Measurements from ENCODE around the gene PPP1R18.
A peak's percentile ranks its signal among the peaks of the same experiment; 100 is the strongest.

The PPP1R18 gene

GRCh38 chr6:30703011-30703410, 16.6 kb upstream of the PPP1R18 start:
- no peak for DNase-seq (ENCODE audit: extremely low spot score)
- CTCF ChIA-PET = no interaction called here
- no peak for TF ChIP-seq SP1 (IDR thresholded peaks at IDR 0.05)
- TF ChIP-seq PKNOX1 (IDR thresholded peaks at IDR 0.05) = no peak
- TF ChIP-seq ARNT (IDR thresholded peaks at IDR 0.05) = no peak
- TF ChIP-seq TARDBP (IDR thresholded peaks at IDR 0.05) = no peak
- no peak for TF ChIP-seq HDGF (IDR thresholded peaks at IDR 0.05; ENCODE audit: borderline replicate concordance)
- TF ChIP-seq NFRKB (IDR thresholded peaks at IDR 0.05) = no peak
- TF ChIP-seq FOXK2 (IDR thresholded peaks at IDR 0.05) = no peak
- no peak for TF ChIP-seq BHLHE40 (IDR thresholded peaks at IDR 0.05; ENCODE audit: borderline replicate concordance)
- POLR2A ChIA-PET = interaction anchor here (2.6 to 4.3 kb wide), 3 partner anchors 12 to 18 kb away, joined by 9 to 42 read pairs (median 9); partner anchors contain the start of genes MDC1, NRM and TUBB

GRCh38 chr6:30700340-30700739, 13.9 kb upstream of the PPP1R18 start:
- ChIA-PET POLR2A (interaction anchor here (1.0 to 3.9 kb wide), 3 partner anchors 12 to 21 kb away, joined by 3 to 25 read pairs (median 4); partner anchors contain the start of gene MDC1), CTCF (interaction anchor here (1.0 kb wide), 1 partner anchor 21 kb away, joined by 3 read pairs; no protein-coding TSS in a partner anchor)
- no peak for DNase-seq (ENCODE audit: extremely low spot score)
- no peak for TF ChIP-seq LEF1 (IDR thresholded peaks at IDR 0.05; ENCODE audit: borderline replicate concordance)
- TF ChIP-seq SP1 (IDR thresholded peaks at IDR 0.05) = no peak
- no peak for TF ChIP-seq L3MBTL2 (conservative IDR thresholded peaks at IDR 0.05)
- no peak for TF ChIP-seq ZNF384 (IDR thresholded peaks at IDR 0.05)
- no peak for TF ChIP-seq NFRKB (IDR thresholded peaks at IDR 0.05)
- TF ChIP-seq FOXA1 (IDR thresholded peaks at IDR 0.05) = no peak
- TF ChIP-seq ELF4 (IDR thresholded peaks at IDR 0.05) = no peak
- TF ChIP-seq SUZ12 (IDR thresholded peaks at IDR 0.05) = no peak
- no peak for TF ChIP-seq FOXM1 (IDR thresholded peaks at IDR 0.05; ENCODE audit: borderline replicate concordance)
- TF ChIP-seq HDGF (IDR thresholded peaks at IDR 0.05; ENCODE audit: borderline replicate concordance) = no peak
- no peak for TF ChIP-seq TARDBP (IDR thresholded peaks at IDR 0.05)

- TF ChIP-seq SP1 (IDR thresholded peaks at IDR 0.05) = no peak
- no peak for TF ChIP-seq FOXK2 (IDR thresholded peaks at IDR 0.05)
- TF ChIP-seq TARDBP (IDR thresholded peaks at IDR 0.05) = no peak
- no peak for TF ChIP-seq L3MBTL2 (conservative IDR thresholded peaks at IDR 0.05)
- no peak for TF ChIP-seq LEF1 (IDR thresholded peaks at IDR 0.05; ENCODE audit: borderline replicate concordance)
- POLR2A ChIA-PET = interaction anchor here (0.9 to 3.9 kb wide), 2 partner anchors 10 to 21 kb away, joined by 3 to 25 read pairs; partner anchors contain the start of gene MDC1
- DNase-seq (ENCODE audit: extremely low spot score) = no peak
- CTCF ChIA-PET = no interaction called here
Observed at GRCh38 chr6:30696432-30696831, 10.0 kb upstream of the PPP1R18 start.

- no peak for DNase-seq (ENCODE audit: extremely low spot score)
- TF ChIP-seq HDGF (IDR thresholded peaks at IDR 0.05; ENCODE audit: borderline replicate concordance) (no peak), BHLHE40 (IDR thresholded peaks at IDR 0.05; ENCODE audit: borderline replicate concordance) (no peak), FOXM1 (IDR thresholded peaks at IDR 0.05; ENCODE audit: borderline replicate concordance) (no peak), FOXA1 (IDR thresholded peaks at IDR 0.05) (no peak), FOXK2 (IDR thresholded peaks at IDR 0.05) (no peak), L3MBTL2 (conservative IDR thresholded peaks at IDR 0.05) (no peak), LEF1 (IDR thresholded peaks at IDR 0.05; ENCODE audit: borderline replicate concordance) (no peak), TARDBP (IDR thresholded peaks at IDR 0.05) (no peak), CTBP1 (IDR thresholded peaks at IDR 0.05; ENCODE audit: borderline replicate concordance) (no peak), SUZ12 (IDR thresholded peaks at IDR 0.05) (no peak), SP1 (IDR thresholded peaks at IDR 0.05) (no peak), ZNF384 (IDR thresholded peaks at IDR 0.05) (no peak), ARNT (IDR thresholded peaks at IDR 0.05) (no peak), ELF4 (IDR thresholded peaks at IDR 0.05) (no peak), NFRKB (IDR thresholded peaks at IDR 0.05) (no peak)
- CTCF ChIA-PET = interaction anchor here (1.4 to 2.1 kb wide), 3 partner anchors 12 to 40 kb away, joined by 4 to 7 read pairs (median 5); no protein-coding TSS in a partner anchor
- POLR2A ChIA-PET = interaction anchor here (0.7 to 6.3 kb wide), 13 partner anchors 10 to 76 kb away, joined by 3 to 101 read pairs (median 5); partner anchors contain the start of genes DHX16 and MDC1
Observed at GRCh38 chr6:30691208-30691847, 4.9 kb upstream of the PPP1R18 start.

GRCh38 chr6:30690403-30691207, 4.2 kb upstream of the PPP1R18 start, which contains the start of gene NRM:
TSS of gene NRM (minus strand) at chr6:30690984. CDS start at chr6:30690974, 10 bp downstream.
- TF ChIP-seq L3MBTL2 (conservative IDR thresholded peaks at IDR 0.05) (peak; percentile 75), SP1 (IDR thresholded peaks at IDR 0.05) (no peak), ARNT (IDR thresholded peaks at IDR 0.05) (no peak), PKNOX1 (IDR thresholded peaks at IDR 0.05) (peak; percentile 58), ELF4 (IDR thresholded peaks at IDR 0.05) (no peak), LEF1 (IDR thresholded peaks at IDR 0.05; ENCODE audit: borderline replicate concordance) (no peak), FOXM1 (IDR thresholded peaks at IDR 0.05; ENCODE audit: borderline replicate concordance) (no peak), FOXA1 (IDR thresholded peaks at IDR 0.05) (no peak)
- CTCF ChIA-PET = interaction anchor here (0.6 to 1.4 kb wide), 3 partner anchors 7 to 76 kb away, joined by 3 to 5 read pairs (median 4); no protein-coding TSS in a partner anchor
- peak; percentile 94 for DNase-seq (ENCODE audit: extremely low spot score)

GRCh38 chr6:30689985-30690384, 3.5 kb upstream of the PPP1R18 start:
- no peak for TF ChIP-seq HDGF (IDR thresholded peaks at IDR 0.05; ENCODE audit: borderline replicate concordance)
- TF ChIP-seq FOXA1 (IDR thresholded peaks at IDR 0.05) = no peak
- POLR2A ChIA-PET = interaction anchor here (1.1 to 6.3 kb wide), 9 partner anchors 11 to 74 kb away, joined by 3 to 101 read pairs (median 9); partner anchors contain the start of genes DHX16 and MDC1
- no peak for DNase-seq (ENCODE audit: extremely low spot score)
- CTCF ChIA-PET = interaction anchor here (0.6 to 1.2 kb wide), 2 partner anchors 8 to 75 kb away, joined by 3 to 5 read pairs; no protein-coding TSS in a partner anchor

More at GRCh38 chr6:30690403-30691207, 4.2 kb upstream of the PPP1R18 start, which contains the start of gene NRM:
- POLR2A ChIA-PET = interaction anchor here (0.7 to 6.3 kb wide), 12 partner anchors 9 to 75 kb away, joined by 3 to 101 read pairs (median 6); partner anchors contain the start of genes DHX16 and MDC1

Measured in HEK293T (cell line).